Upper lobe of right lung (tissue), 1 donor: ENCODE data around the gene LRP1B. TPM values are rescaled to one million over a fixed set of nuclear protein-coding genes. Genes with fewer than 3 reads are reported as not detected.

Source experiments
- ATAC-seq: fragments of 200-7000 bp; cut with Tn5 transposase; one replicate; pipeline ENCODE4 v1.9.1; 2020; ENCODE audit warnings: mild to moderate bottlenecking, moderate library complexity
- DNase-seq: peaks from one replicate; pipeline ENCODE4 v3.0.0-alpha.2; 2020
- H3K27ac ChIP-seq: fragments of 200-600 bp; one replicate; pipeline ENCODE4 v1.8.0; 2022
- H3K27me3 ChIP-seq: fragments of 200-600 bp; one replicate; pipeline ENCODE4 v1.8.0; 2022; ENCODE audit warnings: mild to moderate bottlenecking
- H3K36me3 ChIP-seq: fragments of 200-600 bp; one replicate; pipeline ENCODE4 v1.8.0; 2022
- H3K4me1 ChIP-seq: fragments of 200-600 bp; one replicate; pipeline ENCODE4 v1.8.0; 2022
- H3K4me3 ChIP-seq: fragments of 200-600 bp; one replicate; pipeline ENCODE4 v1.8.0; 2022; ENCODE audit warnings: mild to moderate bottlenecking
- H3K9me3 ChIP-seq: fragments of 200-600 bp; one replicate; pipeline ENCODE4 v1.8.0; 2022
- CTCF ChIP-seq: fragments of 200-600 bp; IDR thresholded peaks from one replicate; pipeline ENCODE4 v1.8.0; 2022; ENCODE audit warnings: antibody characterized with exemption
- intact Hi-C: fragments of 100-400 bp; cut with DNase I; formaldehyde crosslinking; loops from one replicate; pipeline ENCODE4 v1.11.0; 2022
- total RNA-seq: library from RNA; stranded (reverse); fragmentation: NEBNext Ultra II Directional; extraction: Animal tissue kit (Norgen Biotek cat#: 25700); gene quantifications from one replicate; pipeline ENCODE4 v1.2.1, GENCODE V29; 2021
- donor health status: DM: no; HTN: yes; CAD: no; lungs with severe emphysema.

LRP1B gene
- total RNA-seq, 1 donor from 2014 or later: 0.12 TPM

GRCh38 chr2:140247451-140248195, 1883.2 kb downstream of the LRP1B start:
- Histone ChIP-seq H3K27ac (no peak overlapping the region), H3K4me1 (no peaks in the 10 kb centered on the region), H3K9me3 (no peaks in the 10 kb centered on the region), H3K27me3 (no peaks in the 10 kb centered on the region), H3K36me3 (no peaks in the 10 kb centered on the region), H3K4me3 (no peak overlapping the region)
- ATAC-seq (no peak), DNase-seq (no peak)
- TF ChIP-seq CTCF: no peak
- intact Hi-C loops: no loop called here

- H3K27me3 ChIP-seq: no peaks in the 10 kb centered on the region
- no peak overlapping the region for H3K4me3 ChIP-seq
- H3K36me3 ChIP-seq: no peaks in the 10 kb centered on the region
- H3K4me1 ChIP-seq: no peaks in the 10 kb centered on the region
- TF ChIP-seq CTCF: no peak
- no peak for ATAC-seq
- DNase-seq: no peak
- no peaks in the 10 kb centered on the region for H3K9me3 ChIP-seq
- intact Hi-C loops: no loop called here
- H3K27ac ChIP-seq: no peak overlapping the region
Observed at GRCh38 chr2:140246957-140247356, 1883.9 kb downstream of the LRP1B start.

GRCh38 chr2:140246058-140246457, 1884.8 kb downstream of the LRP1B start:
- H3K27ac ChIP-seq: no peak overlapping the region
- no peaks in the 10 kb centered on the region for H3K36me3 ChIP-seq
- DNase-seq: no peak
- H3K4me1 ChIP-seq: no peaks in the 10 kb centered on the region
- no peak for ATAC-seq
- H3K9me3 ChIP-seq: no peaks in the 10 kb centered on the region
- intact Hi-C loops: no loop called here
- H3K4me3 ChIP-seq: no peak overlapping the region
- no peaks in the 10 kb centered on the region for H3K27me3 ChIP-seq
- no peak for TF ChIP-seq CTCF

- no peaks in the 10 kb centered on the region for H3K4me1 ChIP-seq
- H3K36me3 ChIP-seq: no peaks in the 10 kb centered on the region
- no peak for TF ChIP-seq CTCF
- no peaks in the 10 kb centered on the region for H3K9me3 ChIP-seq
- ATAC-seq (no peak), DNase-seq (no peak)
- H3K4me3 ChIP-seq: no peak overlapping the region
- no peak overlapping the region for H3K27ac ChIP-seq
- H3K27me3 ChIP-seq: no peaks in the 10 kb centered on the region
- intact Hi-C loops: no loop called here
Observed at GRCh38 chr2:140242889-140243288, 1887.9 kb downstream of the LRP1B start.

- DNase-seq (no peak), ATAC-seq (no peak)
- no peak overlapping the region for H3K27ac ChIP-seq
- H3K27me3 ChIP-seq: no peaks in the 10 kb centered on the region
- no peaks in the 10 kb centered on the region for H3K36me3 ChIP-seq
- H3K9me3 ChIP-seq: no peaks in the 10 kb centered on the region
- H3K4me3 ChIP-seq: no peak overlapping the region
- H3K4me1 ChIP-seq: no peaks in the 10 kb centered on the region
- intact Hi-C loops: no loop called here
- no peak for TF ChIP-seq CTCF
Observed at GRCh38 chr2:140234116-140234515, 1896.7 kb downstream of the LRP1B start.

- Histone ChIP-seq H3K27ac (no peak overlapping the region), H3K27me3 (no peaks in the 10 kb centered on the region), H3K9me3 (no peaks in the 10 kb centered on the region), H3K4me3 (no peak overlapping the region), H3K36me3 (no peaks in the 10 kb centered on the region), H3K4me1 (no peaks in the 10 kb centered on the region)
- intact Hi-C loops: no loop called here
- ATAC-seq (no peak), DNase-seq (no peak)
- no peak for TF ChIP-seq CTCF
Observed at GRCh38 chr2:140210963-140211362, 1919.9 kb downstream of the LRP1B start.
